ENCODE results near the gene SLC26A6.

The SLC26A6 gene

GRCh38 chr3:48661501-48662144 lies 26.4 kb upstream of the SLC26A6 start:
- DNase-seq (ENCODE audit: low spot score) = peak; percentile 45

- no peak for DNase-seq (ENCODE audit: low spot score)
Measured at GRCh38 chr3:48660800-48661400, 25.6 kb upstream of the SLC26A6 start.

GRCh38 chr3:48656841-48657281 lies 21.6 kb upstream of the SLC26A6 start:
- no peak for DNase-seq (ENCODE audit: low spot score)

- DNase-seq (ENCODE audit: low spot score) = peak; percentile 36
Measured at GRCh38 chr3:48656061-48656840, 21.0 kb upstream of the SLC26A6 start.

- no peak for DNase-seq (ENCODE audit: low spot score)
Measured at GRCh38 chr3:48655606-48656005, 20.3 kb upstream of the SLC26A6 start.

GRCh38 chr3:48655063-48655462 lies 19.8 kb upstream of the SLC26A6 start:
- DNase-seq (ENCODE audit: low spot score) = no peak

- no peak for DNase-seq (ENCODE audit: low spot score)
Measured at GRCh38 chr3:48652923-48653715, 17.9 kb upstream of the SLC26A6 start.

- no peak for DNase-seq (ENCODE audit: low spot score)
Measured at GRCh38 chr3:48651771-48652170, 16.5 kb upstream of the SLC26A6 start.

GRCh38 chr3:48650723-48651122 lies 15.5 kb upstream of the SLC26A6 start:
- no peak for DNase-seq (ENCODE audit: low spot score)

GRCh38 chr3:48648188-48648850 lies 13.1 kb upstream of the SLC26A6 start:
- no peak for DNase-seq (ENCODE audit: low spot score)

- no peak for DNase-seq (ENCODE audit: low spot score)
Measured at GRCh38 chr3:48647714-48648113, 12.5 kb upstream of the SLC26A6 start.

GRCh38 chr3:48644898-48645760 lies 9.9 kb upstream of the SLC26A6 start:
- no peak for DNase-seq (ENCODE audit: low spot score)

GRCh38 chr3:48642605-48643004 lies 7.3 kb upstream of the SLC26A6 start:
- DNase-seq (ENCODE audit: low spot score) = no peak

GRCh38 chr3:48641396-48641795 lies 6.1 kb upstream of the SLC26A6 start:
- no peak for DNase-seq (ENCODE audit: low spot score)

GRCh38 chr3:48639944-48640606 lies 4.8 kb upstream of the SLC26A6 start:
- no peak for DNase-seq (ENCODE audit: low spot score)

GRCh38 chr3:48637305-48637704 lies 2.0 kb upstream of the SLC26A6 start:
- no peak for DNase-seq (ENCODE audit: low spot score)

GRCh38 chr3:48636149-48636655 lies 941 bp upstream of the SLC26A6 start:
- DNase-seq (ENCODE audit: low spot score) = no peak

GRCh38 chr3:48634661-48635221 lies 520 bp downstream of the SLC26A6 start:
- peak; percentile 21 for DNase-seq (ENCODE audit: low spot score)

GRCh38 chr3:48633743-48634142 lies 1.5 kb downstream of the SLC26A6 start:
- no peak for DNase-seq (ENCODE audit: low spot score)

- no peak for DNase-seq (ENCODE audit: low spot score)
Measured at GRCh38 chr3:48633256-48633655, 2.0 kb downstream of the SLC26A6 start.
